ENCODE measurements around the gene ICE1.
"Not testable (repeated sequence)": the region's sequence is repeated elsewhere in the genome, so short reads cannot be mapped to it uniquely, and the experiment has no call there.

ICE1 gene

GRCh38 chr5:5474961-5475360 is 52.5 kb downstream of the ICE1 start:
- Histone ChIP-seq H2BK120ac (ENCODE audit: low read depth, low read length) (no peak overlapping the region), H3K27ac (replicated peaks; ENCODE audit: low read length) (no peak overlapping the region), H4K8ac (ENCODE audit: low read depth, low read length) (no peak overlapping the region), H2BK5ac (ENCODE audit: low read length) (no peak overlapping the region), H2AFZ (ENCODE audit: low read length) (no peak overlapping the region), H2BK12ac (ENCODE audit: low read length) (no peak overlapping the region), H3K14ac (ENCODE audit: low read length) (no peak overlapping the region), H3K4ac (ENCODE audit: low read length) (no peak overlapping the region), H3K23ac (ENCODE audit: low read depth, low read length, poor library complexity) (no peak overlapping the region), H2AK5ac (ENCODE audit: low read depth, low read length) (no peak overlapping the region), H2BK15ac (ENCODE audit: low read length) (no peak overlapping the region), H3K9ac (ENCODE audit: low read depth, low read length, poor library complexity) (no peak overlapping the region), H3K27me3 (ENCODE audit: control insufficient read depth in 3 of 3, insufficient read depth in 3 of 3, low read depth in 1 of 3, low read length in 3 of 3) (no peaks in the 10 kb centered on the region), H3K36me3 (replicated peaks in 1 of 2; ENCODE audit: control insufficient read depth in 2 of 2, insufficient read depth in 2 of 2, low read length in 2 of 2) (peaks cover 8 to 76% of the 10 kb centered on the region in 2 donors), H3K4me2 (ENCODE audit: insufficient read depth, low read length, poor library complexity, severe bottlenecking) (no peak overlapping the region), H3K4me3 (ENCODE audit: low read length in 2 of 2) (no peak overlapping the region), H4K91ac (ENCODE audit: low read depth, low read length, poor library complexity) (no peak overlapping the region), H3K9me3 (replicated peaks in 1 of 2; ENCODE audit: control insufficient read depth in 2 of 2, insufficient read depth in 1 of 2, low read depth in 1 of 2, low read length in 2 of 2) (peaks cover 0 to 2% of the 10 kb centered on the region in 2 donors), H3K79me1 (ENCODE audit: low read depth, low read length) (no peaks in the 10 kb centered on the region), H3K4me1 (ENCODE audit: control insufficient read depth in 2 of 2, insufficient read depth in 1 of 2, low read depth in 1 of 2, low read length in 2 of 2) (no peaks in the 10 kb centered on the region), H3K18ac (ENCODE audit: low read length) (no peak overlapping the region)
- WGBS, 2 donors (ENCODE audit: extremely low coverage in 2 of 2, insufficient read length in 2 of 2, insufficient replicate concordance in 1 of 2) = no CpG with 5 or more reads among the region's 5 CpGs
- no peak for DNase-seq (ENCODE audit: low spot score)

GRCh38 chr5:5475975-5476374 is 53.5 kb downstream of the ICE1 start:
- Histone ChIP-seq H3K36me3 (replicated peaks in 1 of 2; ENCODE audit: control insufficient read depth in 2 of 2, insufficient read depth in 2 of 2, low read length in 2 of 2) (peaks cover 7 to 72% of the 10 kb centered on the region in 2 donors), H3K9ac (ENCODE audit: low read depth, low read length, poor library complexity) (no peak overlapping the region), H3K4me1 (ENCODE audit: control insufficient read depth in 2 of 2, insufficient read depth in 1 of 2, low read depth in 1 of 2, low read length in 2 of 2) (no peaks in the 10 kb centered on the region), H3K14ac (ENCODE audit: low read length) (no peak overlapping the region), H2BK15ac (ENCODE audit: low read length) (no peak overlapping the region), H3K23ac (ENCODE audit: low read depth, low read length, poor library complexity) (no peak overlapping the region), H4K91ac (ENCODE audit: low read depth, low read length, poor library complexity) (no peak overlapping the region), H3K9me3 (replicated peaks in 1 of 2; ENCODE audit: control insufficient read depth in 2 of 2, insufficient read depth in 1 of 2, low read depth in 1 of 2, low read length in 2 of 2) (peaks cover 0 to 2% of the 10 kb centered on the region in 2 donors), H3K4ac (ENCODE audit: low read length) (no peak overlapping the region), H2BK12ac (ENCODE audit: low read length) (no peak overlapping the region), H2AFZ (ENCODE audit: low read length) (no peak overlapping the region), H3K18ac (ENCODE audit: low read length) (no peak overlapping the region), H4K8ac (ENCODE audit: low read depth, low read length) (no peak overlapping the region), H3K27me3 (ENCODE audit: control insufficient read depth in 3 of 3, insufficient read depth in 3 of 3, low read depth in 1 of 3, low read length in 3 of 3) (no peaks in the 10 kb centered on the region), H3K27ac (replicated peaks; ENCODE audit: low read length) (no peak overlapping the region), H2BK120ac (ENCODE audit: low read depth, low read length) (no peak overlapping the region), H2AK5ac (ENCODE audit: low read depth, low read length) (no peak overlapping the region), H3K4me3 (ENCODE audit: low read length in 2 of 2) (no peak overlapping the region), H3K4me2 (ENCODE audit: insufficient read depth, low read length, poor library complexity, severe bottlenecking) (no peak overlapping the region), H3K79me1 (ENCODE audit: low read depth, low read length) (no peaks in the 10 kb centered on the region), H2BK5ac (ENCODE audit: low read length) (no peak overlapping the region)
- DNase-seq (ENCODE audit: low spot score) = no peak
- WGBS, 2 donors (ENCODE audit: extremely low coverage in 2 of 2, insufficient read length in 2 of 2, insufficient replicate concordance in 1 of 2) = no CpG with 5 or more reads among the region's 2 CpGs

GRCh38 chr5:5479578-5479977 is 57.1 kb downstream of the ICE1 start:
- not testable (repeated sequence) for H3K9me3 ChIP-seq (replicated peaks in 1 of 2; ENCODE audit: control insufficient read depth in 2 of 2, insufficient read depth in 1 of 2, low read depth in 1 of 2, low read length in 2 of 2); H3K23ac ChIP-seq (ENCODE audit: low read depth, low read length, poor library complexity); H2BK5ac ChIP-seq (ENCODE audit: low read length); H2BK12ac ChIP-seq (ENCODE audit: low read length); H4K8ac ChIP-seq (ENCODE audit: low read depth, low read length); H3K14ac ChIP-seq (ENCODE audit: low read length); H3K4me3 ChIP-seq (ENCODE audit: low read length in 2 of 2); H4K91ac ChIP-seq (ENCODE audit: low read depth, low read length, poor library complexity); H3K4ac ChIP-seq (ENCODE audit: low read length); H2BK120ac ChIP-seq (ENCODE audit: low read depth, low read length); H3K4me1 ChIP-seq (ENCODE audit: control insufficient read depth in 2 of 2, insufficient read depth in 1 of 2, low read depth in 1 of 2, low read length in 2 of 2); H3K27me3 ChIP-seq (ENCODE audit: control insufficient read depth in 3 of 3, insufficient read depth in 3 of 3, low read depth in 1 of 3, low read length in 3 of 3); H3K27ac ChIP-seq (replicated peaks; ENCODE audit: low read length); H3K79me1 ChIP-seq (ENCODE audit: low read depth, low read length); H3K18ac ChIP-seq (ENCODE audit: low read length); H3K4me2 ChIP-seq (ENCODE audit: insufficient read depth, low read length, poor library complexity, severe bottlenecking); H2AK5ac ChIP-seq (ENCODE audit: low read depth, low read length); DNase-seq (ENCODE audit: low spot score); H3K9ac ChIP-seq (ENCODE audit: low read depth, low read length, poor library complexity); H2BK15ac ChIP-seq (ENCODE audit: low read length); H2AFZ ChIP-seq (ENCODE audit: low read length)
- H3K36me3 ChIP-seq (replicated peaks in 1 of 2; ENCODE audit: control insufficient read depth in 2 of 2, insufficient read depth in 2 of 2, low read length in 2 of 2) = peaks cover 7 to 66% of the 10 kb centered on the region in 2 donors
- WGBS, 2 donors (ENCODE audit: extremely low coverage in 2 of 2, insufficient read length in 2 of 2, insufficient replicate concordance in 1 of 2) = no CpG with 5 or more reads among the region's 1 CpG

GRCh38 chr5:5480481-5481111 is 58.1 kb downstream of the ICE1 start:
- no peak overlapping the region for H3K4me3 ChIP-seq (ENCODE audit: low read length in 2 of 2)
- no peaks in the 10 kb centered on the region for H3K79me1 ChIP-seq (ENCODE audit: low read depth, low read length)
- no peak overlapping the region for H3K4me2 ChIP-seq (ENCODE audit: insufficient read depth, low read length, poor library complexity, severe bottlenecking)
- H2BK5ac ChIP-seq (ENCODE audit: low read length) = no peak overlapping the region
- no CpG with 5 or more reads among the region's 8 CpGs for WGBS, 2 donors (ENCODE audit: extremely low coverage in 2 of 2, insufficient read length in 2 of 2, insufficient replicate concordance in 1 of 2)
- no peak overlapping the region for H3K9ac ChIP-seq (ENCODE audit: low read depth, low read length, poor library complexity)
- no peak overlapping the region for H2BK120ac ChIP-seq (ENCODE audit: low read depth, low read length)
- no peaks in the 10 kb centered on the region for H3K4me1 ChIP-seq (ENCODE audit: control insufficient read depth in 2 of 2, insufficient read depth in 1 of 2, low read depth in 1 of 2, low read length in 2 of 2)
- no peak overlapping the region for H4K8ac ChIP-seq (ENCODE audit: low read depth, low read length)
- no peak overlapping the region for H2BK12ac ChIP-seq (ENCODE audit: low read length)
- H3K23ac ChIP-seq (ENCODE audit: low read depth, low read length, poor library complexity) = no peak overlapping the region
- H3K18ac ChIP-seq (ENCODE audit: low read length) = no peak overlapping the region
- H3K14ac ChIP-seq (ENCODE audit: low read length) = no peak overlapping the region
- H3K27me3 ChIP-seq (ENCODE audit: control insufficient read depth in 3 of 3, insufficient read depth in 3 of 3, low read depth in 1 of 3, low read length in 3 of 3) = no peaks in the 10 kb centered on the region
- no peak overlapping the region for H4K91ac ChIP-seq (ENCODE audit: low read depth, low read length, poor library complexity)
- no peak overlapping the region for H2BK15ac ChIP-seq (ENCODE audit: low read length)
- H3K4ac ChIP-seq (ENCODE audit: low read length) = no peak overlapping the region
- peaks cover 4 to 66% of the 10 kb centered on the region in 2 donors for H3K36me3 ChIP-seq (replicated peaks in 1 of 2; ENCODE audit: control insufficient read depth in 2 of 2, insufficient read depth in 2 of 2, low read length in 2 of 2)
- no peak overlapping the region for H3K27ac ChIP-seq (replicated peaks; ENCODE audit: low read length)
- H2AFZ ChIP-seq (ENCODE audit: low read length) = no peak overlapping the region
- no peak for DNase-seq (ENCODE audit: low spot score)
- no peak overlapping the region for H2AK5ac ChIP-seq (ENCODE audit: low read depth, low read length)
- H3K9me3 ChIP-seq (replicated peaks in 1 of 2; ENCODE audit: control insufficient read depth in 2 of 2, insufficient read depth in 1 of 2, low read depth in 1 of 2, low read length in 2 of 2) = peaks cover 0 to 2% of the 10 kb centered on the region in 2 donors

All from neuronal stem cell (in vitro differentiated cells).